Epithelial cell of umbilical artery (primary cell): Measurements from ENCODE around the gene C5orf52. TPM values are rescaled to one million over a fixed set of nuclear protein-coding genes. Genes with fewer than 3 reads are reported as not detected.

Experiments used
- total RNA-seq: library from RNA; depleted of rRNA; stranded (reverse); fragments of >200 nt; gene quantifications from 2 replicates; pipeline ENCODE4 v1.2.3, GENCODE V29; 2014

The C5orf52 gene
- not detected in 2 replicates for total RNA-seq

DNA sequence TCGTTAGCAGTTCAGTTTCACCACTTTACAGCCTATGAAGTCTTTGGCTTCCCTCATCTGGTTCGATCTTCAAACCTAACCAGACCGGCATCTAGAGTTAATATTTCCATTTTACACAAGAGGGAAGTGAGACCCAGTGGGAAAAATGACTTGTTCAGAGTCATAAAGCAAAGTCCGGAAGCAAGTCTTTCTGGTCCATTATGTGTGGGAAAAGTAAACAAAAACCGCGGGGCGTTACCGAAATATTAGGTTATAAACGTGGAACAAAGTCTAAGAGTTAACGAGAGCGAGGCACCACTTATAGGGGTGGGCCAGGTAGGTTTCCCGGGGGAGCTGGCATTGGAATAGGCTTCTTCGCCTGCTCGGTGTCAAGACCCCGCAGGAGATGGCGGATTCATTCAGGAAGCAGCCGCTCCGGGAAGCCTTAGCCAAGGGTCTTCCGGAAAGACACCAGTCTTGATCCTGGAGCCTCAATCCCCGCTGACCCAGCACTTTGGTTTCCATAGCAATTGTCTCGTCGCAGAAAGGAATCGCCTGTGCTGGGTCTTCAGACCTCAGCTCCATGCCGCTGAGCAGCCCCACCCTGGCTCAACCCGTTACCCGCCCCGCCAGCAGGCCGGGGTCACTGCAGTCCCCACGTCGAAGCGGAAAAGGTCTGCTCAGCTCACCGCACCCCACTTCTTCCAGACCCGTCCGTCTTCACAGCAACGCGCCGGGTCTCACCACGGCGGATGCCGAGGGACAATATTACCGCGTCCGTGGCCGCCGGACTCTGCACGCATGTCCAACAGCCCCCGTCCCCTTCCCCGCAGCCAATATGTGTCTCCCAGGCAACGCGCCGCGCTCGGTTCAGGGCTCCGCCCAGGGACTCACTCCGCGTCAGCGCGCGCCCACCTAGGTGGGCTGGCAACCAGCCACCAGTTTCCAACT lies at the start of gene C5orf52:
TSS of gene C5orf52 (plus strand) at position 872 of the 930 bp plus-strand sequence. CDS start 82 bp downstream, outside the sequence.

DNA sequence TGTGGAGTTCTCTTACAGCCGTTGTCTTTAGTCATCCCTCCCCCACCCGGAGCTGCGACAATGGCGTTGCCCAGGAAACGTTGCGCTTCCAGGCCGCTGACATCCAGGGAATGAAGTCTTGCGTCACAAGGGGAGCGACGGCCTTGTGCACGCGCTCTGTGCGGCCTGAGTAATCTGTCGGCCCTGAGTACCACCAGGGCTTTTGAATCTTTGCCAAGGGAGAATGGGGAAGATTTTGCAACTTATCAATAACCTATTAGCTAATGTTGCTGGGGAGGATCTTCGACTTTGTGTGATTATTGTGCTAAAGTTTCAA lies 19.0 kb upstream of the C5orf52 start, which contains the start of gene SOX30:
TSS of gene SOX30 (minus strand) at position 62 of the 316 bp plus-strand sequence. CDS start 360 bp downstream, outside the sequence.

Other genes starting within 250 kb of the C5orf52 start
- gene NIPAL4, start 211.3 kb upstream of the C5orf52 start, total RNA-seq, result not detected in 2 replicates
- gene ADAM19, start 95.8 kb upstream of the C5orf52 start, total RNA-seq, result 23.3 and 35.1 TPM in 2 replicates
- not detected in 2 replicates for gene SOX30, start 19.1 kb upstream of the C5orf52 start, total RNA-seq
- gene THG1L, start 59.9 kb downstream of the C5orf52 start, total RNA-seq, result 6.5 and 8.4 TPM in 2 replicates
- gene LSM11, start 72.2 kb downstream of the C5orf52 start, total RNA-seq, result 9.4 and 10.2 TPM in 2 replicates
- 90.3 and 122 TPM in 2 replicates for gene CLINT1, start 187.6 kb downstream of the C5orf52 start, total RNA-seq